GM23338 (cell line): ENCODE measurements around the gene MPIG6B. TPM values are rescaled to one million over a fixed set of nuclear protein-coding genes. Genes with fewer than 3 reads are reported as not detected.
A peak's percentile ranks its signal among the peaks of the same experiment; 100 is the strongest.

ENCODE experiments used
- ATAC-seq: fragments of 200-7000 bp; cut with Tn5 transposase; 3 replicates; pipeline ENCODE4 v1.9.1; 2020
- DNase-seq: peaks from one replicate; pipeline ENCODE4 v3.0.0-alpha.2; 2015; ENCODE audit warnings: low spot score
- H2AFZ ChIP-seq: fragments of 200-600 bp; sonication (generic); 2 replicates; pipeline ENCODE4 v1.8.0; 2016; ENCODE audit warnings: antibody characterized with exemption, mild to moderate bottlenecking, moderate library complexity
- H3F3A ChIP-seq: fragments of 200-600 bp; sonication (generic); replicated peaks from 2 replicates; pipeline ENCODE4 v1.8.0; 2017; ENCODE audit warnings: antibody characterized with exemption, mixed run types, low read depth
- H3K27ac ChIP-seq: fragments of 200-600 bp; sonication (generic); 2 replicates; pipeline ENCODE4 v1.6.1; 2016; ENCODE audit warnings: low read depth
- H3K27me3 ChIP-seq: fragments of 200-600 bp; sonication (generic); 2 replicates; pipeline ENCODE4 v1.8.0; 2016; ENCODE audit warnings: mild to moderate bottlenecking, mixed run types, moderate library complexity; ENCODE audit not compliant: insufficient read depth
- H3K36me3 ChIP-seq: fragments of 200-600 bp; sonication (generic); 2 replicates; pipeline ENCODE4 v1.8.0; 2016; ENCODE audit warnings: mild to moderate bottlenecking; ENCODE audit not compliant: insufficient read depth
- H3K4me1 ChIP-seq: fragments of 200-600 bp; sonication (generic); 2 replicates; pipeline ENCODE4 v1.8.0; 2016; ENCODE audit warnings: mild to moderate bottlenecking, moderate library complexity; ENCODE audit not compliant: insufficient read depth
- H3K4me2 ChIP-seq: fragments of 200-600 bp; sonication (generic); 2 replicates; pipeline ENCODE4 v1.7.1; 2017; ENCODE audit warnings: mixed run types
- H3K4me3 ChIP-seq: fragments of 200-600 bp; sonication (generic); 2 replicates; pipeline ENCODE4 v1.6.1; 2016; ENCODE audit warnings: mixed run types
- H3K79me2 ChIP-seq: fragments of 200-600 bp; sonication (generic); replicated peaks from 2 replicates; pipeline ENCODE4 v1.8.0; 2017; ENCODE audit warnings: mild to moderate bottlenecking; ENCODE audit not compliant: insufficient read depth
- H3K9me2 ChIP-seq: fragments of 200-600 bp; sonication (generic); 2 replicates; pipeline ENCODE4 v1.8.0; 2017; ENCODE audit not compliant: insufficient read depth
- H4K20me1 ChIP-seq: fragments of 200-600 bp; sonication (generic); replicated peaks from 2 replicates; pipeline ENCODE4 v1.8.0; 2017; ENCODE audit warnings: mild to moderate bottlenecking; ENCODE audit not compliant: insufficient read depth
- H3K27ac Mint-ChIP-seq: 2 replicates; pipeline ENCODE4 v1.8.0; 2020; ENCODE audit warnings: inconsistent platforms, mild to moderate bottlenecking, moderate library complexity, mixed read lengths
- H3K27me3 Mint-ChIP-seq: 3 replicates; pipeline ENCODE4 v1.8.0; 2022; ENCODE audit warnings: low read depth, mild to moderate bottlenecking, moderate library complexity, mixed read lengths, inconsistent platforms; ENCODE audit not compliant: insufficient read depth, poor library complexity
- H3K36me3 Mint-ChIP-seq: 3 replicates; pipeline ENCODE4 v1.8.0; 2021; ENCODE audit warnings: low read depth, mild to moderate bottlenecking, inconsistent platforms, moderate library complexity, mixed read lengths
- H3K4me1 Mint-ChIP-seq: 3 replicates; pipeline ENCODE4 v1.8.0; 2020; ENCODE audit warnings: mild to moderate bottlenecking, inconsistent platforms, mixed read lengths
- H3K4me3 Mint-ChIP-seq: 3 replicates; pipeline ENCODE4 v1.8.0; 2021; ENCODE audit warnings: moderate library complexity, mild to moderate bottlenecking, inconsistent platforms, mixed read lengths
- H3K9me3 Mint-ChIP-seq: 3 replicates; pipeline ENCODE4 v1.8.0; 2020; ENCODE audit warnings: moderate library complexity, mild to moderate bottlenecking, inconsistent platforms, mixed read lengths
- CREB1 ChIP-seq: fragments of 250-450 bp; sonication (Bioruptor Pico); IDR thresholded peaks from 2 replicates; pipeline ENCODE4 v1.5.0; 2020; ENCODE audit warnings: low read depth, mild to moderate bottlenecking, moderate library complexity
- EZH2 ChIP-seq: fragments of 200-600 bp; sonication (generic); IDR thresholded peaks from one replicate; pipeline ENCODE4 v1.8.0; 2017; ENCODE audit warnings: antibody characterized with exemption, mild to moderate bottlenecking, low read depth; ENCODE audit not compliant: unreplicated experiment
- EZH2phosphoT487 ChIP-seq: fragments of 200-600 bp; sonication (generic); IDR thresholded peaks from one replicate; pipeline ENCODE4 v1.8.1; 2018; ENCODE audit warnings: antibody characterized with exemption; ENCODE audit not compliant: unreplicated experiment
- JUNB ChIP-seq: IDR thresholded peaks from one replicate; pipeline ENCODE4 v1.6.1; 2016; ENCODE audit warnings: antibody characterized with exemption; ENCODE audit not compliant: unreplicated experiment
- POLR2AphosphoS5 ChIP-seq: IDR thresholded peaks from 2 replicates; pipeline ENCODE4 v1.6.1; 2016; ENCODE audit warnings: antibody characterized with exemption, low read depth
- STAT1 ChIP-seq: IDR thresholded peaks from one replicate; pipeline ENCODE4 v1.6.1; 2016; ENCODE audit warnings: antibody characterized with exemption; ENCODE audit not compliant: unreplicated experiment
- ZNF114 ChIP-seq: fragments of 250-450 bp; sonication (Bioruptor Pico); IDR thresholded peaks from 2 replicates; pipeline ENCODE4 v1.5.0; 2020; ENCODE audit warnings: mild to moderate bottlenecking, moderate library complexity
- ZNF331 ChIP-seq: fragments of 250-450 bp; sonication (Bioruptor Pico); IDR thresholded peaks from 2 replicates; pipeline ENCODE4 v1.5.0; 2020; ENCODE audit warnings: low read depth, mild to moderate bottlenecking, moderate library complexity
- polyA plus RNA-seq: library from polyadenylated mRNA; unstranded; fragments of >200 nt; fragmentation: Nextera tagmentation; extraction: Ambion mirVana; gene quantifications from 2 replicates; pipeline ENCODE4 v1.2.1, GENCODE V29; 2016
- total RNA-seq: library from RNA; depleted of rRNA; stranded (reverse); fragments of >200 nt; shearing (Covaris generic); gene quantifications from 2 replicates; pipeline ENCODE4 v1.2.3, GENCODE V29; 2014
- TF ChIP-seq, protein P1 (sequence below), 2 experiments: fragments of 200-600 bp in 1 of 2; sonication (generic) in 1 of 2; conservative IDR thresholded peaks; 2 replicates each; pipeline versions ENCODE4 v1.5.1 to v1.6.1; 2016 to 2017; ENCODE audit warnings: antibody characterized with exemption in 2 of 2, low read depth in 2 of 2, mild to moderate bottlenecking in 2 of 2, moderate library complexity in 1 of 2
- TF ChIP-seq, protein P2 (sequence below): IDR thresholded peaks from 2 replicates; pipeline ENCODE4 v1.6.1; 2016; ENCODE audit warnings: antibody characterized with exemption

MPIG6B gene
- total and polyA plus RNA-seq, 2 experiments from 2014 or later = 0.13 TPM; not detected in 1

DNA sequence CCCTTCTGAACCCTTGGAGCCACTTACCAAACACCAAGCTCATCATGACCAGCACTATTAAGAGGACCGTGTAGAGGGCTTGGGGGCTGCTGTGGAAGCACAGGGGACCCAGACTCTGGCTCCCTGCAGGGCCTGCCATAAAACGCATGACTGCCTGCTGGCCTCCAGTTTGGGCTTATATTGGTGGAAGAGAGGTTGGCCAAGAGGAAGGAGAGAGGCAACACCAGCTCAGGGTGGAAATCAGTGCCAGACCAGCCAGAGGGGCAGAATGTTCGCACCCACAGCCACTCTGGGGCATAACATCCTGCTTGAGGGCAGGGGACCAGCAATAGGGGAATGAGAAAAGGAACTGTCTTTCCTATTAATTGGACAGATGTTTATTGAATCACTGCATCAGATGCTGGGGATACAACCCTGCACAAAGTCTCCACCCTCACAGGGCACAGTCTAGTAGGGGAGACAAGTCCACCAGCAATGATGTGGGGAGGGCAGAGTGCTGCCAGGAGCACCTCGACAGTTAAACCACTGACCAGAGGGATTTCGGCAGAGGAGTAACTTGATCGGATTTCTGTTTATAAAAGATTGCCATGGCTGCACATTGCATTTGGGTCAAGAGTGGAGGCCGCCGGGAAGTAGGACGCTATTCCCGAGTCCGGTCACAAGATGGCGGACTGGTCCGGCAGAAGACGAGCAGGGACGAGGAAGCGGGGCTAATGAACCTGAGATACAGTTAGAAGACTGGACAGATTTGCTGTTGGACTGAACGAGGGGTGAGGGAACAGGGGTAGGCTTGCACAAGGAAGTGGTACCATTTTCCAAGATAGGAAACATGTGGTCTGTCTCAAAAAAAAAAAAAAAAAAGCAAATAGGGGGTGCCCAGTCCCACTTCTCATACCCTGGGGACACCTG is 42.7 kb upstream of the MPIG6B start, which contains the start of gene LY6G5C:
Gene LY6G5C (minus strand): TSS at position 842 of the 909 bp plus-strand sequence. CDS start 694 bp downstream, at position 148.
- no peaks in the 10 kb centered on the region; the same call in 2 of the 3 replicates for H3K36me3 Mint-ChIP-seq
- no peaks in the 10 kb centered on the region for H3K36me3 ChIP-seq
- no peaks in the 10 kb centered on the region; the same call in 1 of the 3 replicates for H3K9me3 Mint-ChIP-seq
- H4K20me1 ChIP-seq = no peaks in the 10 kb centered on the region; the same call in 1 of the 2 replicates
- H3K27me3 Mint-ChIP-seq = peaks cover 38% of the 10 kb centered on the region
- H3F3A ChIP-seq = peaks cover 11% of the 10 kb centered on the region; the same call in 1 of the 2 replicates
- DNase-seq (peak; percentile 85), ATAC-seq (peak; percentile 45)
- H3K4me3 ChIP-seq = peak within 1 kb of the TSS; percentile 75
- H3K79me2 ChIP-seq = no peaks in the 10 kb centered on the region
- H3K27ac ChIP-seq = no peak within 1 kb of the TSS
- TF ChIP-seq, protein P1, sequence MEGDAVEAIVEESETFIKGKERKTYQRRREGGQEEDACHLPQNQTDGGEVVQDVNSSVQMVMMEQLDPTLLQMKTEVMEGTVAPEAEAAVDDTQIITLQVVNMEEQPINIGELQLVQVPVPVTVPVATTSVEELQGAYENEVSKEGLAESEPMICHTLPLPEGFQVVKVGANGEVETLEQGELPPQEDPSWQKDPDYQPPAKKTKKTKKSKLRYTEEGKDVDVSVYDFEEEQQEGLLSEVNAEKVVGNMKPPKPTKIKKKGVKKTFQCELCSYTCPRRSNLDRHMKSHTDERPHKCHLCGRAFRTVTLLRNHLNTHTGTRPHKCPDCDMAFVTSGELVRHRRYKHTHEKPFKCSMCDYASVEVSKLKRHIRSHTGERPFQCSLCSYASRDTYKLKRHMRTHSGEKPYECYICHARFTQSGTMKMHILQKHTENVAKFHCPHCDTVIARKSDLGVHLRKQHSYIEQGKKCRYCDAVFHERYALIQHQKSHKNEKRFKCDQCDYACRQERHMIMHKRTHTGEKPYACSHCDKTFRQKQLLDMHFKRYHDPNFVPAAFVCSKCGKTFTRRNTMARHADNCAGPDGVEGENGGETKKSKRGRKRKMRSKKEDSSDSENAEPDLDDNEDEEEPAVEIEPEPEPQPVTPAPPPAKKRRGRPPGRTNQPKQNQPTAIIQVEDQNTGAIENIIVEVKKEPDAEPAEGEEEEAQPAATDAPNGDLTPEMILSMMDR (conservative IDR thresholded peaks at IDR 0.05; ENCODE audit: low read depth in 2 of 2) = peak; percentile 54 to 97
- TF ChIP-seq, protein P2, sequence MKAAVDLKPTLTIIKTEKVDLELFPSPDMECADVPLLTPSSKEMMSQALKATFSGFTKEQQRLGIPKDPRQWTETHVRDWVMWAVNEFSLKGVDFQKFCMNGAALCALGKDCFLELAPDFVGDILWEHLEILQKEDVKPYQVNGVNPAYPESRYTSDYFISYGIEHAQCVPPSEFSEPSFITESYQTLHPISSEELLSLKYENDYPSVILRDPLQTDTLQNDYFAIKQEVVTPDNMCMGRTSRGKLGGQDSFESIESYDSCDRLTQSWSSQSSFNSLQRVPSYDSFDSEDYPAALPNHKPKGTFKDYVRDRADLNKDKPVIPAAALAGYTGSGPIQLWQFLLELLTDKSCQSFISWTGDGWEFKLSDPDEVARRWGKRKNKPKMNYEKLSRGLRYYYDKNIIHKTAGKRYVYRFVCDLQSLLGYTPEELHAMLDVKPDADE = no peak
- TF ChIP-seq STAT1 = no peak
- no peaks in the 10 kb centered on the region for H3K9me2 ChIP-seq
- H2AFZ ChIP-seq = peak within 1 kb of the TSS; percentile 99
- peak within 1 kb of the TSS; percentile 74 for H3K4me3 Mint-ChIP-seq
- H3K4me2 ChIP-seq = peak within 1 kb of the TSS; percentile 98
- no peak within 1 kb of the TSS for H3K27ac Mint-ChIP-seq
- peaks cover 17% of the 10 kb centered on the region for H3K4me1 Mint-ChIP-seq
- peaks cover 18% of the 10 kb centered on the region for H3K27me3 ChIP-seq
- peaks cover 7% of the 10 kb centered on the region for H3K4me1 ChIP-seq

DNA sequence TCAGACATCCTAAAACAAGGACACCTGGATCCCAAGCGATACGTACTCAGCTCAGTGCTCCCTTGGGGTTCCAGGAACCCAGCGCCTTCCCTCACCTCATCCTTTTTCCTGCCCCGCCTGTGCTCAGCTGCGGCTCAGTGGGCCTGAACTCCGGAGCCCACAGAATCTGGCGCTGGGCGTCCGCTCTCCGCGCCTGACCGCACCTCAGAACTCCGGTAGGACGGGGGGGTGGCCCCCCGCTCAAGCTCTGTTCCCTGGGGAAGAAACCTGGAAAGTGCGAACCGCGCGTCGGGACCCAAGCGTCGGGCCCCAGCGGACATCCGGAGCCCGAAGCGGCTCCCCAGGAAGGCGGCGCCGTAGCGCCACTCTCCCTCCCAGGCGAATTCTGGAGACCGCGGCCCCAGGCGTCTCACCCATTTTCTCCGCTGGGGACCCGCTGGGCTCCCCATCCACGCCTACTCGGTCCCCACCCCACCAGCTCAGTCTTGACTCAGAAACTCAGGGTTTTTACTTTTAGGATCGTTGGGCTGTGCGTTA is 42.0 kb upstream of the MPIG6B start:
- Mint-ChIP-seq H3K4me1 (peaks cover 17% of the 10 kb centered on the region), H3K4me3 (peak overlapping the region; percentile 74), H3K27ac (no peak overlapping the region), H3K36me3 (peaks cover 1% of the 10 kb centered on the region; the same call in 2 of the 3 replicates), H3K9me3 (no peaks in the 10 kb centered on the region; the same call in 1 of the 3 replicates), H3K27me3 (peaks cover 35% of the 10 kb centered on the region)
- ATAC-seq = peak; percentile 48
- Histone ChIP-seq H3K27ac (no peak overlapping the region), H3K4me3 (peak overlapping the region; percentile 75), H3K4me1 (peaks cover 7% of the 10 kb centered on the region), H3K36me3 (no peaks in the 10 kb centered on the region), H2AFZ (peak overlapping the region; percentile 99), H3K79me2 (no peaks in the 10 kb centered on the region), H3K27me3 (peaks cover 18% of the 10 kb centered on the region), H4K20me1 (no peaks in the 10 kb centered on the region), H3K4me2 (peak overlapping the region; percentile 98), H3F3A (peaks cover 11% of the 10 kb centered on the region; the same call in 1 of the 2 replicates), H3K9me2 (no peaks in the 10 kb centered on the region)
- peak; percentile 81 for DNase-seq
- TF ChIP-seq EZH2 = no peak
- TF ChIP-seq POLR2AphosphoS5 = no peak
- no peak for TF ChIP-seq EZH2phosphoT487
- no peak for TF ChIP-seq JUNB
- TF ChIP-seq ZNF331 (CRISPR knock-in tag) = no peak
- no peak for TF ChIP-seq ZNF114 (CRISPR knock-in tag)
- TF ChIP-seq, protein P1 (conservative IDR thresholded peaks at IDR 0.05; ENCODE audit: low read depth in 2 of 2) = no peak; a peak in 1 of 4 replicates
- no peak for TF ChIP-seq STAT1
- no peak; the same call in 1 of the 2 replicates for TF ChIP-seq CREB1 (CRISPR knock-in tag)
